Hematopoietic multipotent progenitor cell treated with erythropoietin and hydrocortisone succinate and interleukin-3 and kit ligand, for 15 days (in vitro differentiated cells): ENCODE data around the gene TRMT44.
"Not testable (repeated sequence)": the region's sequence is repeated elsewhere in the genome, so short reads cannot be mapped to it uniquely, and the experiment has no call there.

Experiments used
- DNase-seq: peaks from one replicate; pipeline ENCODE4 v3.0.0-alpha.2; 2015; ENCODE audit warnings: low spot score

Gene TRMT44

DNA sequence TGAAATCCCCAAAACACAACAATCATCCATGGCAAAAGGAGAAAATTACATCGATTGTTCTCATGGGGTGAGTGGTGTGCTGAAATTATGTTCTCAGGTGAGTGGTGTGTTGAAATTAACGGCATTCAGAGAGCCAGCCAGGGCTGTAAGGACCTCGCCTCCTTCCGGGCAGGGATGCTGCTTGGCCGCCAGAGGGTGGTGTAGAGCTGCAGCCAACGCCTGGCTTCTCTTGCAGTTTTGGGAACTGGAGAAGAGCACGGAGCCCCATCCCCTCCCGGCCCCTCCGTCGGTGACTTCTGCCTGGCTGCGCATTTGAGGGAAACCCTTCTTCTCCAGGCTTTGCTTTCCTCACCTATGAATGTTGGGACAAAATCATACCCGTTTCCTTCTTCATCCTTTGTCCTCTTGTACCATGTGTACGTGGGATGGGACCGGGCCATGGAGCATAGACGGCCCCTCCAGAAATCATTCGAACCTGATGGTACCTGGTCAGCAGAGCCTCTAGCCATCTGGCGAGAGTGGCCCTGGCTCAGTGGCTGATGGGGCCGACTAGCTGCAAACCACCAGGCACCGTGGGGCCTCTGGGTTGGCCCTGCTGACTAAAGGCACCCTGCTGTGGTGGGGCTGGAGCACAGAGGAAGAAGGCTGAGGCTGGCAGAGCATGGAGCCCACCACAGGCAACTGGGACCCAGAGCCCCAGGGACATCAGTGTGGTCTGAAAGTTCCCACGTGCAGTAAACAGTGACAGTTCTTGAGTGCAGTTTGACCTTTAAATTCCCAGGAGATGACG is 28.4 kb downstream of the TRMT44 start:
- peak; percentile 54 for DNase-seq

DNA sequence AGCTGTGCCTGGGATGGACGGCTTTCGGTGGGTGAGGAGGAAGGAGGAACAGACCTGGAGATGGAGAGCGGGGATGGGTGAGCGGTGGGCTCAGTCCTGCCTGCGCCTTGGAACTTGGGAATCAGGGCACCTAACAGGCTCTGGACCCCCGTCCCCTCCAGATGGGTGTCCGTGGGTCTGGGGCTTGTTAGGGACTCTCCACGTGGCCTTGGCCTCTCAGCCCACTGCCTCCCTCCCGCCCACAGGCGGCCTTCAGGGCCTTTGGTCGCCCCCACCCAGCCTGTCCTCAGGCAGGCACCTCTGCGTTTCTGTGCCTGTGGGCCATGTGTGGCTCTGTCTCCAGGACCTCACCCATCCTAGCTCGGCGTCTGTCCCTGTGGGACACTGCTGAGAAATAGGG is 29.0 kb downstream of the TRMT44 start:
- DNase-seq = no peak

DNA sequence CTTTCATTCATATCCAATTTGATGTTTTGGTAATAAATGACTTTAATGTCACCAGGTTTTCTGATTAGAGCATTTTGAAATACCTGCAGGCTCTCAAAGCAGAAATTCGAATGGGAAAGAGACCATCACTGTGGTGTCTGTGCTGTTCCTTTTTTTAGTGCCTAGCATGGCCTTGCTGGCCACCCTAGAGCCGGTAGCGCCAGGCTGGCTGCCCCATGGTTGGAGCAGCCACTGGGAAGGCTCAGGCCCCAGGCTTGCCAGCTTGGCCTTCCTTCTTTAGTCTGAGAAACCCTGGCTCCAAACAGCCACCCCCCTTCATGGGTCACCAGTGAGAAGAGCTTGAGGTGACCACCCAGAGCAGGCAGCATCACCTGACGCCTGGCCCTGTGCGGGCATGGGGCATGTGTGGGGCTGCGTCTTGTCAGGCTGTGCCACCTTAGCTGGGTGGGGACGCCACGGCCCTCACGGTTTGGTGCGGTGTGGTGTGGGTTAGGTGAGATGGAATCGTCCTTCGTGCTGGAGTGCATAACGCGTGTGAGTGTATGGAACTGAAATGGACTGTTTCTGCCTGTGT is 30.0 kb downstream of the TRMT44 start:
- no peak for DNase-seq

DNA sequence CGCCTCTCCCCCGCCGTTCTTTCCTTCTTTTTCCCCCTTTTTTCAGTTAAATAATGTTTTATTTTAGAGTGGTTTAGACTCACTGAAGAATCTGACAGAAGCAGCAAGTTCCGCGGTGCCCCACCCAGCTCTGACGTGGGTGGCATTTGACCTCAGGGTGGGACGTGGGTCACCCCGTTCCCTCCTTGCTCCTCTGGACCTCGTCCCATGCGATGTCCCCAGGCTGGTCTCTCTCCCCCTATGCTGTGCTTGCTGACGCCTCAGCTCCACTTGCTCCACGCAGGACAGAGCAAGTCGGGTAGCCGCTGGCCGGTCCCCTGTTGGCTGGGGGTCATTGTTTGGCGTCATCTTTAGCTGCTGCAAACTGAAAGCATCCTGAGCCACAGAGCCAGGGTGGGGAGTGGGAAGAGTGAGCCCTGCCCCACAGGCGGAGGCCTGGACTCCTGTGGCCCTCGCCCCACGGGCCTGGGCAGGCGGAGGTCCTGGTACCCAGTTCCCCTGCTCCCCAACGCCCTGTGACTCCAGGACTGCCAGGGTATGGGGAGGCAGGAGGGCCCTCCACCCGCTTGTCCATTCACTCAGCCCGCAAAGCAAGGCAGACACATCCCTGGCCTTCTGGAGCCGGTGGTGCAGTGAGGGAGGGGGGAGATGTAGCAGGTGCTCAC is 30.8 kb downstream of the TRMT44 start:
- DNase-seq = no peak

DNA sequence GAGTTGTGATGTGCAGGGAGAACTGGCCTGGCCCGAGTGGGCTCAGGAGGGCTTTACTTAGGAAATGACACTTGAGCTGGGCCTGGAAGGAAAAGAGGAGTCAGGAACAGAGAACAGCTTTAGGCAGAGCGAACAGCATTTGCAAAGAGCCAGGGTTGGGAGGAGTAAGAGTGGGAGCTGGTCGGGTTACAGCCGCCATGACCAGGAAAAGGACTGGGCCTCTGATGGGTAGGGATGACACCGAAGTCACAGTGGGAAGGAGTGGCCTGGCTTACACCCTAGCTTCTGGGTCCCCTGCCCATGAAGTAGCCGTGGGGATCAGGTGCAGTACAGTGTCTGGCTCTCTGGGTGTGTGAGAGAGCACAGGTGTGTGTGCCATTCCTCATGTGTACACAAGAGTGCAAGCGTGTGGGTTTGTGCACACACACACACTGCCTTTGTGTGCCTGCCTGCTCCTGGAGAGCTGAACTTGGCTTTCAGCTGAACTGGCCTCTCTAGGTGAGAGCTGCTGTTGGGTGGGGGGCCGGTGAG is 31.6 kb downstream of the TRMT44 start:
- no peak for DNase-seq

DNA sequence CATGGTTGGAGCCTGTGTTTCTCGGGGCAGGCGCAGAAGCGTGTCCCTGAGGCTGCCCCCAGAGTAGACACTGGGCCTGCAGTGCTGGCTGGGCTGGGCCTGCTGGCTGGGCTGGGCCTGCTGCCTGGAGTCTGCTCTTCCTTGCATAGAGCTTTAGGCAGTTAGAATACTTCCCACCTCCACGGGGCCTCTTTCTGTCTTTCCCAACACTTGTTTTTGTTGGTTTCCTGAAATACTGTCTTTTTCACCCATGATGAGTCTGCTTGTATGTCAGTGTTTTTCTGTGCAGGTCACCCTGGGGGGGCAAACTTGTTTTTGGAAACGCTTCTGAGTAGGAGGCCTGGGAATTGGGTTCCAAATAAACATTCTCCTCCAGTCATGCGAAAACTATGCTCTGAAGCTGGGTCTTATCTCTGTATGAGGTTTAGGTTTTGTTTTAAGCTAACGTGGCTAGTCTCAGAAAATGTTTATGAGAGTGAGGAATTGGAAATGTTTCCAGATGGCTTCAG is 32.2 kb downstream of the TRMT44 start:
- DNase-seq = no peak

DNA sequence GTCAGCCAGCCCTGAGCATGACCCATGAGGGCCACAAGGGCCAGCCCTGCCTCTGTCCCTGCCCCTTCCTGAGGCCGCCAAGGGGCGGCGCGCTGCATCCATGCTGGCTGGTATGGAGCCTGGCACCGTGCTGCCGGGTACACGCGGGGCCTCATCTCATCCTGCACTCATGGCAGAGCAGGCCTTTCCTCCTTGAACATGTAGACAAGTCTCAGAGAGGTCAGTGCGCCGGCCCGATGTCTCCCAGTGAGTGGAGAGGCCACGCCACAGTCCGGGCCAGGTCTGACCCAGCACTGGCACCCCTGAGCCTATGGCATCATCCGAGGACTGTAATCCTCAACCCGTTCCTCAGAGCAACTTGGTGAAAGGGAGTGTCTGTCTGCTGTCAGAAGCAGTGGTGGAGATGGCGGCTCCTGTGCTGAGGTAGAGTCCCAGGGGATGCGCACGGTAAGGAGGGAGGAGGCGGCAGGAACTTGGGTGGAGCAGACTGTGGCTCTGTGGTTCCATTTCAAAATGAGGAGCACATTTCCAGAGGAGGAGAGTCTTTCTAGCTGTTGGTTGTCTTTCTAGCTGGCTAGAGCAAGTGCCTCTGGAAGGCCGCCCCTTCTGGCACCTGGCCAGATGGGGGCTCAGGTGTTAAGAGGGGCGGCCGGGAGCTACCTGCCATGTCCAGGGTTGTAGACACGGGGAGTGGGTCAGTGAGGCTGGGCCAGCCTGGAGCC is 32.8 kb downstream of the TRMT44 start:
- no peak for DNase-seq

DNA sequence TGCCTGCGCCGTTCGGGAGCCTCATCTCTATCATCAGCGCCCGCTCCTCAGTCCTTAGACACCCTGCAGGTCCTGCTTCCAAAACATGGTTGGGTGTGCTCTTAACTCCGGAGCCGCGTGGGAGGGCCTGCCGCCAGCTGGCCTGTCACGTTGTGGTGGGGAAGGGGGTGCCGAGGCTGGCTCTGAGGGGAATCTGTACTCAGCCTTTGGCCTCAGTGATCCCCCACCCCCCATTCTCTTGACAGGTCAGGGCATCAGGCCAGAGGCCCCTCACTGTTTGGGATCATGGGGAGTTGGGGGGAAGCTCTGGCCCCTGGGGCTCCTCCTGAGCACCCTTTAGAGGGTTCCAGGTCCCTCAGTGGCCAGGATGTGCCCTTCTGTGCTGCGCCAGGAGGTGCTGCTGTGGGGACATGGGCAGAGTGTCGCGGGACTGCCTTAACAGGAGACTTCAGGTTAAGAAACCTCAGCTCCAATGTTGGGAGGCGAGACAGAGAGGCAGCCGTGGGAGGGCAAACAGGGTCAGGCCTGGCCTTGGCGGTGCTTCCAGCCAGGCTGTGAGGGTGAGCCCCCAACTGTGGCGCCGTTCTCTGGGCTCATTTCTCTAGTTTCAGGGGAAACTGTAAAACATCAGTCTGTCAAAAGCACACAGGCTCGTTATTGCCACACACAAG is 33.5 kb downstream of the TRMT44 start:
- no peak for DNase-seq

DNA sequence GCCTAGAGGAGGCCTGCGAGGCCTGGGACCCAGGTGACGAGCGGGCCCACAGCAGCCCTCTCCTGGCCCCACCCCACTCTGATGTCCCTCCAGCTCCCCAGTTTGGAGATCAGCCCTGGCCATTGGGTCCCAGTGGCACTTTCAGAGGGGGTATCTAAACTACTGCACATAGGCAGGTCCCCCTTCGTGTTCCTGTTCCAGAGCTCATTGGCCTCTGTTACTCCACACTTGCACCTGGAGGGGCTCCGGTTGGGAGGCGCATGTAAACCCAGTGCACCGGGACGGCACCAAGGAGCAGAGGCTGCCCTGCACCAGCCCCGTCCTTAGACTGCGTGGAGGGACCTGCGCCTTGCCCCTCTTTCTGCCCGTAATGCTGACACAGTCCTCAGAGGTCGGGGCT is 34.3 kb downstream of the TRMT44 start:
- DNase-seq = no peak

DNA sequence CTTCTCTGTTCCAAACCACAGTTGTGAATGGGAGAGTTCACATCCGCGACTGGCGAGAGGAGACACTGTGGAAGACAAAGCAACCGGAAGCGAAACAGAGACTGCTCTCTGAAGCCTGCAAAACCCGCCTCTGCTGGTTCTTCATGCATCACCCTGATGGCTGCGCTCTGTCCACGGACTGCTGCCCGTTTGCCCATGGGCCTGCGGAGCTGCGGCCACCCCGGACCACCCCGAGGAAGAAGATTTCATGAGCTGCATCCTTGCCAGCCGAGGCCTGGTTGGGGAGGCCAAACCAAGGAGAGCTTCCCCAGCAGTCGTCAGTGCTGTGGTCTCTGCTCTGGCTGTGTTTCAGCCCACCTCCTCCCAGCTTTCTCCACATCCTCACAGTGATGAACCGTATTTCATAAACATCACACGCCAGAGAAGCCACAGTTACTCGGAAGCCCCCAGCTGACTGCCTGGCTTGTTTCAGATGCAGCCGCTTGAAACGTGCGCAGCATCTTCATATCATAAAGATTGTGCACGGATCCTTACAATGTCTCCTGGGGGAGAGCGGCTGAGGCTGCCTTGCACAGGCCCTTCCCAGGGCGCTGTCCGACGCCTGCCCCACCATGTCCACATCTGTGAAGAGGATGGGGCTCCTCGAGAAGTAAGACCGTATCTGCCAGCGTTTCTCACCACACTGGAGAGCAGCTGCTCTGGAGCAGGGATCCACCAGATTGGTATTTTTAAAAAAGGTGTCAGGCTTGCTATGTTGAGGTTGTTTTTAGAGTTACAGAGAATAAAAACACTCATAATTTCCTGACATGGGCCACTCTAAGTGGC is 35.4 kb downstream of the TRMT44 start:
- no peak for DNase-seq

DNA sequence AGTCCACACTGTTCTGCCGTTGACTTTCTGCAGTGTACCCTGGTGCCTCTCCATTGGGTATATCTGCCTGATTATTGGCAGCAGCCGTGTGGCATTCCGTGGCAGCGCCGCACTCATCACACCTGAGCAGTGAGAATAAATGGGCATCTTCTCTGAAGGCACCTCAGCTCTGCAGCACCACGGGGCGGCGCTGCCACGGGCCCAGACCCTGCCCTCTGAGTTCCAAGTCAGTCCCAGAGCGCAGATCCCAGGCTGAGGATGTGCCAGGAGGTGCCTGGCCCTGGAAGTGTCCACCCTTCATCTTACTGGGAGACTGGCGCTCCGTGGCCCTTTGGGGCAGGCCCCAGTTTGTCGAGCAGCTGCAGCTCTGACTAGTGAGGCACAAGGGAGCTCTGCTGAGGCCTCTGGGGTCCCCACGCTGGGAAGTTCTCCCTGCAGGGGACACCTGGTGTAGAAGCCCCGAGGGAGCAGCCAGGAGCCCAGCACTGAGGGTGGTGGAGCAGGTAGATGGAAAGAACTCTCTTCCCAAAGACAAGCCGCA is 36.6 kb downstream of the TRMT44 start:
- no peak for DNase-seq

DNA sequence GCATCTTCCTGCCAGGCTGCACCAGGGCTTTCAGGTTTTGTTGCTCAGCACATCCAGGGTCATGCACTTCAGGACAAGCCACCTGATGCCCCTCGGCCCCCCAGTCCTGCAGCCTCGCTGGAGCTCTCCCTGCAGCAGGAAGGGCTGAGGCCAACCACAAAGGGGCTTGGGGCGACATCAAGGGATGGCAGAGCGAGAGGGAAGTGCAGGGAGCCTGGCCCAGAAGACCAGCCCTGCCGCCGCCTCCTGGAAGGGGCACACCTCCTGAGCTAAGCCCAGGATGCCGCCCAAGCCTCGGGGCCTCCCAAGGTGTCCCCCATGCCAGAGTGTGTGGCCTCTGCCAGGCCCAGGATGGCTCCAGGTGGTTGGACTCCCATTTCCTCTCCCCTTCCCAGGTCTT is 37.1 kb downstream of the TRMT44 start:
- no peak for DNase-seq

DNA sequence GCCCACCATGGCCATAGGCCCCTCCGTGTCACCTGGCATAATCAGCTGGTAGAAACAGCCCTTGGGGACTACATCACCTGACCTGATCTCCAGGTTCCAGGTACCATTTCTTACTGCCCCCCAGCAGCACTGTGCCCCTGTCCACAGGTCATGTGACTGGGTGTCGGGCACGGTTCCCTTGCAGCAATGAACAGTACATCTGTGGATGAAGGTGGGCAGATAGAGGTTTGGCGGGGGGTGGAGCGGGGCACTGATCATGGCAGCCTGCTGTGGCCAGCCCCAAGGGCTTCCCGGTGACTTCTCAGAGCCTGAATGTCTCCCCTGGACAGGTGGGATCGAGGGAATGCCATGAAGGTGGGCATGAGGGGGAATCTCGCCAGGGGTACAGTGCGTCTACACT is 37.8 kb downstream of the TRMT44 start:
- DNase-seq = no peak

DNA sequence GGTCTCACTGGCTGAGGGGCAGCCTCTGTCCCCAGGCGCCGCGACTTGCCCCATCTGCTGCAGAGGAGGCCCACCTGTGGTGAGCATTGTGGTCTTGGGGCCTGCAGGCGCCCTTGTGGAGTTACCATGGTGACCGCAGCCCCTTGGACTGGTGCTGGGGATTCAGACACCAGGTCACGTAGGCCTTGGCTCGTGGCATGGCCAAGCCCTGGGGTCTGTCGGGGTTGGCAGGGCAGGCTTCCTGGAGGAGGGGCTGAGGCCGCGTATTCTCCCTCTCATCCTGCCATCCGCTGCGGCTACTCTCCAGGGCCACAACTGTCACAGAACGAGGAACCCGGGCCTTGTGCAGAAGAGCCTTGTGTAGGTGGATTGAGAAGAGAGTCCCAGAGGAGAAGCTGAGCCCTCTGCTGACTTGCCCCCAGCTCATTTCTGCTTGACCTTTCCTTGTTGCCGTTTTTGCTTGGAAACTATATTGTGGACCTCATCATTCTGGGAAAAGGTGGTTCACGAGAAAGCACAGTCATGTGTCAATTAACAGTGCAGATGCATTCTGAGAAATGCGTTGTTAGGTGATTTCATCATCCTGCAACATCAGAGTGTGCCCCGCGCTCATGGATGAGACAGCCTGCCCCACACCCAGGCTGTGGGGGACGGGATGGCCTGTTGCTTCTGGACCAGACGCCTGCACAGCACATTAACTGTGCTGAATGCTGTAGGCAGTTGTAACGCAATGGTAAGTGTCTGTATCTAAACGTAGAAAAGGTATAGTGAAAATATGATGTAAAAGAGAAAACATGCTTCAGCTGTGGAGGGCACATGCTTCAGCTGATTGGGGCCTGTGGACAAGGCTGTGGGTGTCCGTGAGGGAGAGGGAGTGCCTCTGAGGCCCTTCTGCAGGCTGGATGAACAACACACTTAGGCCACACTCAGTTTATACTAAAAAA is 38.5 kb downstream of the TRMT44 start:
- no peak for DNase-seq

DNA sequence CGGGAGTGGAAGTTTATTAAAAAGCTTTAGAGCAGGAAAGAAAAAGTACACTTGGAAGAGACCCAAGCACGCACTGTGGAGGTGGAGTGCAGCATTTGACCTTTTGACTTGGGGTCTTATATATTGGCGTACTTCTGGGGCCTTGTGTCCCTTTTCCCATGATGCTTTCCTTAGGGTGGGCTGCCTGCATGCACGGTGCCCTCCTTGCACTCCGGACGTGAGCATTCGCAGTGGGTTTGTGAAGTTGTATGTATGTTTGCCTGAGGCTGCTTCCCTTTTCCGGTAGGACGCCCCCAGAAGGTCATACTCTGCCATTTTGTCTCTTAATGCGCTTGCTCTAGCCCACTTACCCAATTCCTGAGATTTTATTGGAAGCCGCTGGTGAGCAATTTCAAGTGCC is 39.6 kb downstream of the TRMT44 start:
- DNase-seq = no peak

DNA sequence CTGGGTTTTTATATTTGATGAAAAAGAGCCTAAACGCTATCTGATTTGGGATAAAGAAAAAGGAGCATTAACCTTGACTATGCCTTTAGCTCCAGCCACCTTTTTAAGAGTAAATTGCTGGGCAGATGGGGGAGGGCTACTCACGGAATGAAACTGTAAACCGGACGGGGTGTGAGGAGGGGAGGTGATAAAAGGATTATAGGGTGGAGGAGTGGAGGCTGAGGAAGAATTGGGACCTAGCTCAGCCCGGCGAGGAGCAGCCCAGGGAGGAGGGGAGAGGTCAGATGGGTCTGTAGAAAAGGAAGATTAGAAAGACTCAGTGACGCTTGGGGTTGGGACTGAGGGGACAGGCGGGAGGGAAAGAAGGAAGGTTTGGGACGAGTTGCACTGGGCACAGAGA is 46.1 kb downstream of the TRMT44 start:
- not testable (repeated sequence) for DNase-seq

DNA sequence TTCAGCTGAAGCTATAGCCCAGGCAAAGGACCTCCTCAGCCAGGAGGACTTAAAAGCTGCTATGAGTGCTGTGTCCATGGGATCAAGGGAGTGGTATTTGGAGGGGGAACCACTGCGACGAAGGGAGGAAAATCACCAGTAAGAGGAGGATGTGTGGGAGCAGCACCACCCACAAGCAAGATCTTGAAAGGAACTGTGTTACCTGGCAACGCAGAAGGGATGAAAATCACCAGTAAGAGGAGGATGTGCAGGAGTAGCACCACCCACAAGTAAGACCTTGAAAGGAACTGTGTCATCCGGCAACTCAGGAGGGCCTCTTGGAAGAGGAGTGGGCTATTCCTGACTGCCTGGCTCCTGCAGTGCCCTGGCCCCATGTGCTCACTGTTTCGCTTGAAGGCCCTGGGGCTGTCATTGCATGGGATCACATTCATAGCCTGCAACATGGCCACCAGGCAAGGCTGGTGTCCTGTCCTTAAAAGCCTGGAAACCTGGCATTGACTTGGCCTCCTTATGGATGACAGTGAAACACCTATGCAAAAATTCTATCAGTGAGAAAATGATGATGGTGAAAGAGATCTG is 48.3 kb downstream of the TRMT44 start:
- no peak for DNase-seq

DNA sequence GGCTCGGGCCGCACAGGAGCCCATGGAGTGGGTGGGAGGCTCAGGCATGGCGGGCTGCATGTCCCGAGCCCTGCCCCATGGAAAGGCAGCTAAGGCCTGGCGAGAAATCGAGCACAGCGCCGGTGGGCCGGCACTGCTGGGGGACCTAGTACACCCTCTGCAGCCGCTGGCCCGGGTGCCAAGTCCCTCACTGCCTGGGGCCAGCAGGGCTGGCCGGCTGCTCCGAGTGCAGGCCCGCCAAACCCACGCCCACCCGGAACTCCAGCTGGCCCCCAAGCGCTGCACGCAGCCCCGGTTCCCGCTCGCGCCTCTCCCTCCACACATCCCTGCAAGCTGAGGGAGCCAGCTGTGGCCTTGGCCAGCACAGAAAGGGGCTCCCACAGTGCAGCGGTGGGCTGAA is 50.9 kb downstream of the TRMT44 start:
- DNase-seq = not testable (repeated sequence)

DNA sequence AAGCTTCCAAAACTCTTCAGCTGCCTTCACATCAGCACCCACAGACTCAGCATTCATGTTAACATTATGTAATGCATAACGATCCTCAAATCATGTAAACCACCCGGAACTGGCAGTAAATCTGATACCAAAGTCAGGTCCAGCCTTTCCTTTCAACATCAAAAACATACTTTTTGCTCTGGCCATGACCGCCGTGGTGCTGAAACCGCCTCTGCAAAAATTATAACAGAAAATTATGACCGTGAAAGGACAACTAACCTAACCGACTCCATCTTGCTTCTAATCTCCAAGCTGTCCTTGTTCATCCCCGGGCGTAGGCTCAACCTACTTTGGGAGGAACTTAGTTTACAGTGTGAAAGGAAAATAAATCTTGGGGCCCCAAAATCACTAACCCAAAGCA is 51.6 kb downstream of the TRMT44 start:
- DNase-seq = no peak
